Activated naive CD4-positive, alpha-beta T cell (primary cell): ENCODE data around the gene ARHGAP45.

Source experiments
- DNase-seq, 4 experiments: peaks; one replicate each; lab custom pipeline; 2025; lab: John Stamatoyannopoulos, UW

The ARHGAP45 gene

DNA sequence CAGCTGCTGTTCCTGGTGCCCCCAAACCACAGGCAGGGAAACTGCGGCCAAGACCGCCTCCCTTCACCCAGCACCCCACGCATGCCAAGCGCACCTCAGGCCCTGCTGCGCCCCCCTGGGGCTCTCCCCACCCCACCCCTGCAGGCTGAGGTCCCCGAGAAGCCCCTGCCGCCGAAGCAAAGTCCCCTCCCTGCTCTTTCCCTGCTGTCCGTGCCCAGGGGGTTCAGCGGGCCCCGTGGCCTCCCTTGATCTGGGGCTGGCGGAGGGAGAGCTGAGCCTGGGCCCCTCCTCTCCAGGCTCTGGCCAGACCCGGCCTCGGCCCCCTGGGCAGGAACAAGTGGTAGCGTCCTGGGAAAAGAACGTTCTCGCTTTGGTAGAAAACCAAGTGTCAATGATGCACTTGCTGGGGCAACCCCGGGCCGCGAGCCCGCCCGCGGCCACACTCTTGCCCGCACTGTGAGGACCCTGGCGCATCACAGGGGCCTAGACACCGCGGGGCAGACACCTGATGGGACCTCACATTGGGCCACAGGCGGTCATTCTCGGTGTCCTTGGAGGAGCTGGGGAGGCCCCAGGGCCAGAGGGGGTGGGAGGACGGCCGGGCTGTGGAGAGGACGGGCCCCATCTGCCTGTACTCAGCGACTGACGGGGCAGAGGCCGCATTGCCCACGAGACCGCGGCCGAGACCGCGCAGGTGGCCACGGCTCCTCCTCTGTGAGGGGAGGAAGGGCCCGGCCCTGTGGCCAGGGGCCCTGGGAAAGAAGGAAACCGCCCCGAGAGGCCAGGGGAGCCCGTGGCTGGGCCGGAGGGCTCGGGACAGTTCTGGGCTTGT, 65.8 kb downstream of the ARHGAP45 start:
- peak in 1 of 4 experiments; percentile 56 for DNase-seq

DNA sequence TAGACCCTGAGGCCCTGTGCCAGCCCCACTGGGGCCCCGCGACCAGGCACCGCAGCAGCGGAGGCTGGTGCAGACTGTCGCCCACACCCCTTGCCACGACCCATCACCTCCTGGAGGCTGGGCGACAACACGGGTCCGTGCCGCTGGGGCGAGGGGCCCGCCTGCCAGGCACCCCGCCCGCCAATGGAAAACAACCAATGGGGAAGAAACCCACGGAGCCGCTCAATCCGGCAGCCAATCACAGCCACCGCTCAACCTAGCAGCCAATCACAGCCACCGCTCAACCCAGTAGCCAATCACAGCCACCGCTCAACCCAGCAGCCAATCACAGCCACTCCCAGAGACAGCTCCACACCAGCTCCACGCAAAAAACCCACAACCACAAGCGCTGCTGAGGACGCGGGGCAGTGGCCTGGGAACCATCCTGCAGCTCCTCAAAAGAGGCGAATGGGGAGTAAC, 66.5 kb downstream of the ARHGAP45 start:
- peak in 2 of 4 experiments; percentile 30 to 45 for DNase-seq

DNA sequence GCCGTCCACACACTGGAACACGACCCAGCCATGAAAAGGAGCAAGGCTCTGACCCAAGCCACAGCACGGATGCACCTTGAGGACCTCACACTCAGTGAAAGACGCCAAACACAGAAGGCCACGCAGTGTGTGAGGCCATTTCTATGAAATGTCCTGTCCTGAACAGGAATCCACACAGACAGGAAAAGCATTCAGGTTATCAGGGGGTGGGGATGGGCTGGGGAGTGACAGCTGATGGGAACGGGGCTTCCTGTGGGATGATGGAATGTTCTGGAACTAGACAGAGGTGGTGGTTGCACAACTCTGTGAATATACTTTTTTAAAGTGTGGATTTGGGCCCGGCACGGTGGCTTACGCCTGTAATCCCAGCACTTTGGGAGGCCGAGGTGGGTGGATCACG, 67.5 kb downstream of the ARHGAP45 start:
- no peak for DNase-seq

DNA sequence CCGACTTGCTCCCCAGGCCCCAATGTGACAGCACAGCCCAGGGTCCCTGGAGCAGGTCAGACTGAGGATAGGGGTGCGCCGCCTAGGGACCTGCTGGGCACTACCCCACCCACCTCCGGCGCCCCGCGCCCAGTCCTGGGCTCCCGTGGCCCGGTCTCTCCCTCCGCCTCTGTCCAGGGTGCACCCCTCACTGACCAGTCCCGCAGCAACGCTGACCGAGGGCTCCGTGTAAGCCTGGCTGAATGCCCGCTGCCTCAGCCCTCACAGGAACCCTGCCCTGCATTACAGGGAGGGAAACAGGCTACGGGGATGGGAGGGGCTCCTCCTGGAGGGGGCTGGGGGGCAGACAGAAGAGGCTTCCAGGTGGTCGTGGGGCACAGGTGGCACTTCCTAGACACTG, 68.5 kb downstream of the ARHGAP45 start:
- DNase-seq: no peak

DNA sequence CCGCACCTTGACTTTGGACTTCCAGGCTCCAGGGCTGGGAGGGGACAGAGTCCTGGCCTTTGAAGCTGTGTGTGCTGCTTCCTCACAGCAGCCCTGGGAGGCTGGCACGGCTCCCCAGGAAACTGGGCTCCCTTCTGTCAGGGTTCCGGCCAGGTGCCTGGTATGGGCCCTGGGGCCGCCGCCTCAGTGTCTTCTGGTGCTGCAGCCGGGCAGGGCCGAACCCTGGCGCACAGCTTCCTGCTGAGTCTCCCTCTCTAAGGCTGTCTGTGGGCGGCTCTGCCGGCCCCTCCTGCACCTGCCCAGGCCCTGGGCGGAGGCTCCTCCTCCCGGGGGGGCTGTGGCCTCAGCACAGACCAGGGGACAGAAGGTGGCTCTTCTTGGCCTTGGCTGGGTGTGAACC, 69.2 kb downstream of the ARHGAP45 start:
- DNase-seq: no peak
